Measurements from ENCODE around the gene RTP5.
"Not testable (repeated sequence)": the region's sequence is repeated elsewhere in the genome, so short reads cannot be mapped to it uniquely, and the experiment has no call there.

The RTP5 gene

DNA sequence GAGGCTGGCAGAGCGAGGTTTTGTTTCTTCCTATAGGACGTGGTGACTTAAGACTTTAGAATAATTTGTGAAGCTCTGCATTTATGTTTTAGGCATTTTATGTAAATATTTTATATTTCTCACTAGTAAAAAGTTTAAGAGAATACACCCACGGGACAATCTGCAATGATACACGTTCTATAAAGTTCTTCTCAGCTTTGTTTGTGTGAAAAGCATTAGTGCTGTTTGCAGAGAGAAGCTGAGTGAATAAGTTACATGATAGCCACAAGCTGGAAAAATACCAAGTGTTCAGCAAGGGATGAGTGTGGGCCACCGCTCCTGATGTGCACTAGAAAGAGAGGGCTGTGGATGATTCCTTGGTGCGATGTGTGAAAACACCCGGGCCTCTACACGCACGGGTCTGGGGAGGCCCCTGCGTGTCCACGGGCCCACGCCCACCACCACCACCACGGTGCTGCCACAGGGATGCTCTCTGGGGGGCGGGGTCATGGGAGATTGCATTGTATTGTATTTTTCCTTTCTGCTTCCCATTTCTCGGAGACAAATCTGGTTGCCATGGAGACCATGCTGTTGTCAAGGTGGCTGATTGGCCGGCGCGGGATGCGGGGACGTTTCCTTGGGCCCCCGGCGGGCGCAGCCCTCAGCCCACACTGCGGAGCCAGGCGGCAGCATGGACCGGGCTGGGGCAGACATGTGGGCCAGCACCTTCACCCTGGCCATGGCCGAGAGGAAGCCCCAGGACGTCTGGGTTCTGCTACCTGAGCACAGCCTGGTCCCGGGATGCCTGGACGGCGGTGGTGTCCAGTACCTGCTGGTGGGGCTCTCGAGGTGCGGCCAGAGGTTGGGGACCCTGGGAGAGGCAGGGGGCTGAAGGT, at the start of gene RTP5:
Gene RTP5, plus strand, starts transcription at position 643 of the 875 bp plus-strand sequence. Its CDS starts 28 bp downstream, at position 671.
- DNase-seq, result no peak

DNA sequence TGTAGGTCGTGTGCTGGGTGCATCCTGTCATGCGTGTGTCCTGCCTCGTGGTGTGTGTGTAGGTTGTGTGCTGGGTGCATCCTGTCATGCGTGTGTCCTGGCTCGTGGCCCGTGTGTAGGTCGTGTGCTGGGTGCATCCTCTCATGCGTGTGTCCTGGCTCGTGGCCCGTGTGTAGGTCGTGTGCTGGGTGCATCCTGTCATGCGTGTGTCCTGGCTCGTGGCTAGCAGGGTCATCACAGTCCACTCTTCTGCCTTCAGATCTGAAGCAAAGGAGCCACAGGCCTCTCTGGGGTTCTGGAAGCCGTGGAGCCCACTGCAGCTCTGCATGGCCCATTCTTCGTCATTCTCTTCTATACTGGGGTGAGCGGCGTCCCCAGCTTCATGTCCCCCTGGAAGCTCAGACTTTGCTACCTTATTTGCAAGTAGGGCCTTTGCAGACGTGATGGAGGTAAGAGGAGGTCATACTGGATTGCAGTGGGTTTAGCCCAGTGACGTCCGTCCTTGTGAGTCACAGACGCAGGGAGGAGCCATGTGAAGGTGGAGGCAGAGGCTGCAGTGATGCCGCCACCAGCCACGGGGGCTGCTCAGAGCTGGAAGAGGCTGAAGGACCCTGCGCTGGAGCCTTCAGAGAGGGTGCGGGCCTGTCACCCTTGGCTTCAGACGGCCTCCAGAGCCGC, 49.4 kb upstream of the RTP5 start:
- DNase-seq, result not testable (repeated sequence)

DNA sequence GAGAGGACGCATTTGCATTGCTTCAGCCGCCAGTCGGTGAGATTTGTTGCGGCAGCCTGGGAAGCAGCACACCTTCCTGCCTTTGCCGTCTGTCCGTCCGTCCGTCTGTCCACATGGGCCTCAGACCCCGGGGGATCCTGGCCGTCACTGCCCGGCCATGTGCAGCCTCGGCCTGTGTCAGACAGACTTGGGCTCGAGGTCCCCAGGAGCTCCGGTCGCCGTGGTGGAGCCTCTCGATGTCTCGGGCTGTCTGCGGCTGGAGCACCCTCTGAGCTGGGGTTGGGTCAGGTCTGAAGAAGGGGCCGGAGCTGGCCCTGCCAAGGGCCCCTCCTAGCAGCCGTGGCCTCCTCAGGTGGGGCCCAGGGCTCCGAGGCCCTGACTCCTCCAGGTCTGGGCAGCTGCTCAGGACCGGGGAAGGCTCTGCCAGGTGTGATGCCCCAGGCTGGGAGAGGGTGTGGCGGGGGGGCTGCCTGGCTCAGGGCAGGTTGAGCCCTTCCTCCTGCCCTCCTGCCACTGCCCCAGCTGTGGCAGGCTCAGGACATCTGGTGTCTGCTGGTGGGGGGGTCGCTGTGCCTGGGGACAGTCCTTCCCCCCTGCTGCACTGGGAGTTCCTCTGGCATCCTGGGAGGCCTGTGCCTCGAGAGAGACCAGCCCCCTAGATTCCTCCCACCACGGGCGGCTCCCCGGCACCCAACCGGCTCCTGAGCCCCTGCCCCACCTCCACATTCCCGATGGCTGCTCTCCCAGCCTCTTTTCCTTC, 48.7 kb upstream of the RTP5 start:
- no peak for DNase-seq

DNA sequence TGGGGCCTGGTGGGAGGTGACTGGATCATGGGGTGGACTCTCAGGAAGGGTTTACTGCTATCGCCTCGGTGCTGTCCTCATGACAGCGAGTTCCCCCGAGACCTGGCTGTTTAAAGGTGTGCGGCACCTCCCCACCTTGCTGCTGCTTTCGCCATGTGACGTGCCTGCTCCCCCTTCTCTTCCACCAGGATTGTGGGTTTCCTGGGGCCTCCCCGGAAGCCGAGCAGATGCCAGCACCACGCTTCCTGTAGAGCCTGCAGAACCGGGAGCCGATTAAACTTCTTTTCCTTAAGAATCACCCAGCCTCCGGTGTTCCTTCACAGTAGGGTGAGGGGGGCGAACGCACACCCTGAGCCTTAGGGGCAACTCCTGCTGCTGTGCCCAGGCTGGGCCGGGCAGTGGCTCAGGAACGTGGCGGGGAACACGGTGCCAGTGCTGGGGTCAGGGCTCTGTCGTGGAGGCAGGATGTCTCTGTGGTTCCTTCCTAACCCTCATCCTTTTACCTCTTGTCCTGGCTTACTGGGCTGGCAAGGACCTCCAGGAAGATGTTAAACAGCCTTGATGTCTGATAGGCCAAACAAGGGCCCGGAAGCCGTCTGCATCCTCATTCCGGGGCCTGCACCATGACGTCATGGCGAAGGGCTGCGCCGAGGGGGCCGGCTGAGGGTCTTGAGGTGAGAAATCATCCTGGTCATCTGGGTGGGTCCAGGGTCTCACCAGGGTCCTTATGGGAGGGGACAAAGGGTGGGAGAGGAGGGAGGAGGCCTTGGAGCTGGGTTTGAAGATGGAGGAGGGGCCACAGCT, 47.9 kb upstream of the RTP5 start:
- DNase-seq, result no peak

DNA sequence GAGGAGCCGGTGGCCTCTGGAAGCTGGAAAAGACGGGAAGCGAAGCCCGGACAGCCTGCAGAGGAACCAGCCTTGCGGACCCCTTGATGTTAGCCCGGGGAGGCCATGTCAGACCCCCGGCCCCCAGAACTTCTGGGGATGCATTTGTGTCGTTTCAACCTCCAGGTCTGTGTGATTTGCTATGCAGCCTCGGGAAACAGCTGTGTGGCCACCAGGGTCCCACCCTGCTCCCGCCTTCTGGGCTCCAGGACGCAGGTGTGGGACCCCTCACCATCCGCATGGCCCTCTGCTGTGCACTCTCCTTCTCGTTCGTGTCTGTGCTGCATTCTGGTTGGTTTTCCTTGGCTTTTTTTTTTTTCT, 47.3 kb upstream of the RTP5 start:
- DNase-seq, result no peak

DNA sequence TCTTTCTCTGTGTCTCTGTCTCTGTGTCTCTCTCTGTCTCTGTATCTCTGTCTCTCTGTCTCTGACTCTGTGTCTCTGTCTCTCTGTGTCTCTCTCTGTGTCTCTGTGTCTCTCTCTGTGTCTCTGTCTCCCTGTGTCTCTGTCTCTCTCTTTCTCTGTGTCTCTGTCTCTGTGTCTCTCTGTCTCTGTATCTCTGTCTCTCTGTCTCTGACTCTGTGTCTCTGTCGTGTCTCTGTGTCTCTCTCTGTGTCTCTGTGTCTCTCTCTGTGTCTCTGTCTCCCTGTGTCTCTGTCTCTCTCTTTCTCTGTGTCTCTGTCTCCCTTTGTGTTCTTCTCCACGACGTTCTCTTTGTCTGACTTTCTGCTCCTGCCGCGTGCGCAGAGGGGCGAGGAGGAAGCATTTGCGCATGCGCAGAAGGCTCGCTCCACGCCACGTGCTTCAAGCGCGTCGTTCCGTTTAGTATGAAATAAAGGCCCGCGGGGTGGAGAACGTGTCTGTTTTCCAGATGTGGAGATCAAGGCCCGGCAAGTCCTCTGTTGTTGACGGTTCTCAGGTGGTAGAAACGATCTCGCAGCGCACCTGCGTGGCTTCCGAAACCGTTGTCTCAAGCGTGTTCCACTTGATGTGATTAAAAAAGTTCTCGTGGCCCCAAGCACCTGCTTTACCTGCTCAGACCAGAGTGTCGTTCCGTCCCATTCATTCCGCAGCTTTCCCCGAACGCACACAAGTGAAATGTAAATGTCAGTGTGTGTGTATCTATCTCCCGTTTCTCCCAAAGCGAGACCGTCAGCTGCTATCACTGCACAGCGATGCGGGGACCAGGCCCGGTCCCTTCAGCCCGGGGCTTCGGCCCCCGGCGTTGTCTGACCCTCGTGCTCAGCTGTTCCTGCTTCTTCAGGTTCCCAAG, 45.7 kb upstream of the RTP5 start:
- not testable (repeated sequence) for DNase-seq

DNA sequence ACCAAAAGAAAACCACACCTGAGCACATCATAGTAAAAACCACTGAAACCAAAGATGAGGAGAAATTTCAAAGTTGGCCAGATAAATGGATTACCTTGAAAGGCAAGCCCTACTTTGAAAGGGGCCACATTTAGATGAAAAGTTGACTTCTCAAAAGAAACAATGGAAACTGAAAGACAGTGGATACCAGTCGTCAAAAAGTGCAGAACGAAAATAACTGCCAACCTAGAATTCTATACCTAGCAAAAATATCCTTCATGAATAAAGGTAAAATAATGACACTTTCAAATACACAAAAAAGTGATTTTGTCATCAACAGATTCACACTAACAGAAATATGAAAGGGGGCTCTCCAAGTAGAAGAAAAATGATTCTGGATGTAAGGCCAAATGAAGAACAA, 42.1 kb upstream of the RTP5 start:
- DNase-seq, result no peak

DNA sequence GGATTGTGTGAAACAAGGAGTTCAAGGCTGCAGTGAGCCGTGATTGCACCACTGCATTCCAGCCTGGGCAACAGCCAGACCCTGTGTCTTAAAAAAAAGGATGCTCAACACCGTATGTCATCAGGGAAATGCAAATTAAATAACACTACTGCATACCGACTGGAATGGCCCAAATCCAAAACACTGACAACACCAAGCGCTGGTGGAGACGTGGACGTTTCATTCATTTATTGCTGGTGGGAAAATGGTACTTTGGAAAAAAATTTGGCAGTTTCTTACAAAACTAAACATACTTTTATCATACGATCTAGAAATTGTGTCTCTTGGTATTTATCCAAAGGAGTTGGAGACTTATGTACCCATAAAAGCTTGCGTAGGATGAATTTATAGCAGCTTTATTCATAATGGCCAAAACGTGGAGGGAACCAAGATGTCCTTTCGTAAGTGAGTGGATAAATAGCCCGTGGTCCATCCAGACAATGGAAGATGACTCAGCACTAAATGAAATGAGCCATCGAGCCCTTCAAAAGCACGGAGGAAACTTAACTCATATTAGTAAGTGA, 36.3 kb upstream of the RTP5 start:
- no peak for DNase-seq

DNA sequence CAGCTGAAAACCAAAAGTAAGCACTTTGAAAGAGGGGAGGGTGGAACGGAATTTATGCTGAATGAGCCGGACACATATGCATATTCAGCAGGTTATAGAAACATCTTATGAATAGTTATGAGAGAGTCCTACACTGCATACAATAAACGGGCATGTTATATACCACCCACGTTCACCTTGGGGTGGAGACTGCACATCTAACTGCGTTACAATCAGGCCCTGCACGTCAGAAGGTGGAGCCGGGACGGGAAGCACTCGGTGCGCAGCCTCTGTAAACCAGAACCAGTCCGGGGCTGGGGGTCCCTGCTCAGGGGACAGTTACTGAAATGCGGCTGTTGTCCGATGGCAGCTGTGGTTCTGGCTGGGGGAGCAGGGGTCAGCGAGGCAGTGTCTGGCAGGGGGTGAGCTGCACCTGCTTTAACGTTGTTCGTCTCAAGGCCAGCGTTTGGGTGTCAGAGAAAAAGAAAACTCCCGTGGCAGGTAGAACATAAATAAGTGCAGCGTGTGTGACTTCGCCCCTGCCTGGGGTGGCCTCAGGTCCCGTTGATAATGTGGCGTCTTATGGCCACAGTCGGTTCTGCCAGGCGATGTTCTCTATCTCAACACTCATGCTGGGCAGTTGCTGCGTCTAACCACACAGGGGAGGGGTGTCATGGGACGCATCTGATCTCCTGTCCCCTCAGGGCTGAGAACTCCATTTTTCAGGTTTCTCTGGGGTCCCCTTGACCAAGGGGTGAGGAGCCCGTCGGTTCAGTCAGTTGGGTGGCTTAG, 35.6 kb upstream of the RTP5 start:
- DNase-seq, result not testable (repeated sequence)

DNA sequence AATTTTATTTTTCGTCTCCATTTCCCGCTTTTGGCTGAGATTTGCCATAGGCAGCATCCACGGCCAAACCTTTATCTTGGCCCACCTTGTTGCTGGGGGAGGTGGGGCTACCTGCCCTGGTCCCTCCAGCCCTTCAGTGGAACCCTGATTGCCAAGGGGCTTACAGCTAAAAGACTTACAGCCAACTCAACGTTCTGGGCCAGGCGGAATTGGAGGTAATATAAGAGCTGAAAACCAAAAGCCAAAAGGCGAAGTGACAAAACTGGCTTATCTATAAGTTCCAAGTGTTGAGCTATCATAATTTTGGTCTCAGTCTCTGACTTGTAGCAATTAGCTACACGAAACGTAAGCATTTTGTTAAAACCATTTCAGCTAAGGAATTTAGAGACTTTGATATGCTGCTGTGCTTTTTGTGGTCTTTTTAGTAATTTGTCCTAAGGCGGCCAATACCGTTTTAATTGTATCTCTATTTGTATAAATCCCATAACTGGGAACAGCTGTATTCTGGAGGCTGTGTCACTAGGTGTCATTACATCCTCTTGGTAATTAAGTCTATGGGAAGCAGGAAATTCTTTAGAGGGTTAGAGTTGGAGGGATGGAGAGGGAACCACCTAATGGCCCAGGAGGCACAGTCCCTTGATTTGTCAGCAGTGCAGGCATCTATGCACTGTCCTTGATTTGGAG, 34.9 kb upstream of the RTP5 start:
- no peak for DNase-seq

DNA sequence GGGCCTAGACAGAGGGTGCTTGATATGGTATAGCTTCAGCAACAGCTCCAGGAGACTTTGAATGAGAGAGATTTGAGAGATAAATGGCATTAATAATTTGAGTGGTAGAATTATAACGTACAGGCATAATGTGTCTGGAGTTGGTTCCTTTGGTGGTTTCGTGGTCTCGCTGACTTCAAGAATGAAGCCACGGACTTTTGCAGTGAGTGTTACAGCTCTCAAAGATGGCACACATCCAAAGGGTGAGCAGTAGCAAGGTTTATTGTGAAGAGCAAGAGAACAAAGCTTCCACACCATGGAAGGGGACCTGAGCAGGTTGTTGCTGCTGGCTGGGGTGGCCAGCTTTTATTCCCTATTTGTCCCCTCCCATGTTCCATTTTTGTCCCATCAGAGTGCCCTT, 33.9 kb upstream of the RTP5 start:
- no peak for DNase-seq

DNA sequence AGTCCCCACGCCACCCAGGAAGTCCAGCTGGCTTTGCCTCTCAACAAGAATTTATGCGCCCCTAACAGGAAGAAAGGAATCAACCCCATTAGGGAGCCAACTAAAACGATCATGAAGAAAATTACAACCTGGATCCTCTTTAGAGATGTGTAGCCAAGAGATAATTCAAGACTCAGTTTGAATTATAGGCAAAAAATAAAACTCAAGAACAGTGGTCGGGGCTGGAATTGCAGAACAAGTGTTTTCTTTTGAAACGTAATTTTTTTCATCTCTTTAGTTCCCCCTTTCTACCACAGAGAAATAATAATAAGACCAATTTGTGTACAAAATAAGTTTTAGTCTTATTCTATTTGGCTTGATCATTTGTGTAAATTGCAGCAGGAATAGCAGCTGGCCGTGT, 33.2 kb upstream of the RTP5 start:
- DNase-seq, result no peak

DNA sequence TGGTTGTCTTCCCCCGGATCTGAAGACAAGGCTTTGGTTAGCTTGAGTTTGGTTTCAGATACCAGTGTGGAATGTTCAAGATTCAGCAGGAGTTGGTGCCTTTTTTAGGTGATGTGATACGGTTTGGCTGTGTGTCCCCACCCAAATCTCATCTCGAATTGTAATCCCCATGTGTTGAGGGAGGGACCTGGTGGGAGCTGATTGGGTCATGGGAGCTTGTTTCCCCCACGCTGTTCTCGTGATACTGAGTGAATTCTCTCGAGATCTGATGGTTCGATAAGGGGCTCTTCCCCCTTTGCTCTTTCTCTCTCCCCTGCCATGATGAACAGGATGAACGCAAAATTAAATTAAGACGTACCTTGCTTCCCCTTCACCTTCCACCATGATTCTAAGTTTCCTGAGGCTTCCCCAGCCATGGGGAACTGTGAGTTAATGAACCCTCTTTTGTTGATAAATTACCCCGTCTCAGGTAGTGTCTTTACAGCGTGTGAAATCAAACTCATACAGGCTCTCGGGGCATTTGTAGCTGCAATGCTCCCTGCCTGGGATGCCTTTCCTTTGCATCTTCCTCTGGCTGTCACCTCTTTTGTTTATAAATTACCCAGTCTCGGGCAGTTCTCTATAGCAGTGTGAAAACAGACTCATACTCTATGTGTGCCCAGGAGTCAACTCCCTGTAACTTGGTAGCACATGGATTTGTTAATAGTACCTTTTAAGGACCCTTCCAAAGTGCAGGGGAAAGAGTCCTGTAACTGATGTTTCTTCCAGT, 32.1 kb upstream of the RTP5 start:
- no peak for DNase-seq

DNA sequence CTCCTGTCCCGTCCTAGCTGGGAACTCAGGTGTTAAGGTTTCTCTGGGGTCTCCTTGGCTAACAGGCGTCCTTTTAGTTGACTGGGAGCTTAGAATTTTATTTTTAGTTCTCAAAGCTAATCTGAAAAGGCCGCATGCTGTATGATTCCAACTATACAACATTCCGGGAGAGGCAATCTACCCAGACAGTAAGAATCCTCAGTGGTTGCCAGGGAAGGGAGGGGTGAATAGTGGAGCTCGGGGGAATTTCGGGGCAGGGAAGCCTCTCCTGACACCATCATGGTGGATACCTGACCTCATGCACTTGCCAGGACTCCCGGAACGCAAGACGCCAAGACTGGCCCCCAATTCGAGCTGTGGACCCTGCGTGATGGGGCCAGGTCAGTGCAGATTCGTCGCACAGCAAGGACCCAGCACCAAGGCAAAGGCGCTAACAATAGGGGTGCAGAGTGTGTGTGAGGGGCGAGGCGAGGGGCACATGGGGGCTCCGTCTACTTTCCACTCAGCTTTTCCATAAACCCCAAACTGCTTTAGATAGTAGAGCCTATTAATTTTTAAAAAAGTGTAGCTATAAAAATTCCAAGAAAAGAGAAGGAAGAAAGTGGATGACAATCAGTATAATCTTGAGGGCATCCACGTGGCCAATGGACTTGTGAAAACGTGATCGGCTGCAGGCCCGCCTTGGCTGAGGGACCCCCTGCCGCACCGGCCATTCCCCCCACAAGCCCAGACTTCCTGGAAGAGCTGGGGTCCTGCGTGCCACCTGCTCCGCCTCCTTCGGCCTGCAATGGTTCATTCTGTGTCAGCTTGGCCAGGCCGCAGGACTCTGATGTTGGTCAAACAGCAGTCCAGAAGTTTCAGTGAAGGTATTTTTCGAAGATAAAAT, 28.1 kb upstream of the RTP5 start:
- no peak for DNase-seq

DNA sequence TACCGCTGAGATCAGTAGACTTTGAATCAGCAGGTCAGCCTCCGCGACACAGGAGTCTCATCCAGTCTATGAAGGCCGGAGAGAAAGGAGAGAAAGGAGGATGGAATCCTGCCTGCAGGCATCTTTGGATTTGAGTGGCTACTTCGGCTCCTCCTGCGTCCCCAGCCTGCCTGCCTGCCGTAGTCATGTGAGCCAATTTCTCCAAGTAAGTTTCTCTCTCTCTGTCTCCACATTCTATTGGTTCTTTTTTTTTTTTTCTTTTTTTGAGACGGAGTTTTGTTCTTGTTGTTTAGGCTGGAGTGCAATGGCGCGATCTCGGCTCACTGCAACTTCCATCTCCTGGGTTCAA, 27.5 kb upstream of the RTP5 start:
- no peak for DNase-seq

DNA sequence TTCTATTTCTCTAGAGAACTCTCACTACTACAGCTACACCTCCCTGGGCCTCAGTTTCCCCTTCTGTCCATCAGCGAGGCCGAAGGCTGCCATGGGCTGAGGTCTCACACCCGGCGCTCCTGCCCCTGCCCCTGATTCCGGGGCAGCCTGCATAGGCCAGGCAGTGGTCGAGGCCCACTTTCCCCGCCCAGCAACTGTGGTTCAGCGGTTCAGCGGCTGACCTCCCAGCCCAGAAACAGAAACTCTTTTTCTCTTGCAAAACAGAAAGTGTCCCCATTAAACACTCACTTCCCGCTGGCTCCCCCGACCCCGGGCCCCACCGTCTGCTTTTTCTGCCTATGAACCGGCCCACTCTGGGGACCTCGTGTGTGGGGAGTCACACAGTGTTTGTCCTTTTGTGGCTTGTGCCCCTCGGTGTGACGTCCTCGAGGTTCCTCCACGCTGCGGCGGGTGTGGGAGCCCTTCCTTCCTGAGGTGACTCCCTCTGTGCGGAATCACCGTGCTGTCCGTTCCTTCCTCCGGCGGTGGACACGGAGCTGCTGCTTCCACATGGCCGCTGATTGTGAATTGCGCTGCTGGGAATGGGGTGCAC, 26.8 kb upstream of the RTP5 start:
- no peak for DNase-seq

DNA sequence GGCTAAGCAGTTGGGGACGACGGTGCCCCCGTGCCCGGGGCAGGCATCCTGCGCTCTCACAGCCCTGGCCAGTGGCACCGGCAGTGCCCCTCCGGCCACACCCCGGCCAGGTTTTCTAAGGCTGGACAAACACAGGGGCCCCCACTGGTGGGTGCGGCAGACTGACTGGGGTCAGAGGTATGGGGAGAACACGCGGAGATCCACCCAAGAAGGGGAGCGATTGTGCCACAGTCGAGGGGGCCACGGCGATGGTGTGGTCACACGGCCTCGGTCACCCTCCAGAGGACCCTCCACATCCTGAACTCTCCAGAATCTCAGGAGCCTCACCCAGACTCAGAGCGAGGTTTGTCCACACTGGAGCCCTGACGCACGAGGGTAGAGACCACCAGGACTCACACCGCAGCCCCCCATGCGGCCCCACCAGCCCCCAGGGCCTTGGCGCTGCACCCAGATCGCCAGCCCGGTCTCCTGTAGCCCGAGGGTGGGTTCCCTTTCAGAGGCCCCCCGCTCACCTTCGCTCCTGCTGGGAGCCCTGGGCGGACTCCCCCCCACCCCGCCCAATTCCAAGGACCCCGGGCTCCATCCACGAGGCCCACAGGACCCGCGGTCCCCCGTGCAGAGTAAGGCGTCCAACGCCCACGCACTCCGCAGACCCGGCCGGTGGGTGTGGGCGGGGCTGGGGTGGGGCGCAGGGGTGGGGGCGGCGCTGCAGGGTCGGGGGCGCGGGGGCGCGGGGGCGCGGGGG, 26.0 kb upstream of the RTP5 start:
- DNase-seq, result no peak
